ENCODE measurements around the gene MAD1L1.

GRCh38 chr7:2066251-2066919 lies 166.4 kb downstream of the MAD1L1 start:
- TF ChIP-seq CTCF (IDR thresholded peaks at IDR 0.05) = no peak
- no peak for TF ChIP-seq POLR2A (IDR thresholded peaks at IDR 0.05)
- no peak for TF ChIP-seq EP300 (IDR thresholded peaks at IDR 0.05)
